GM12878 (cell line): ENCODE data around the gene STK32B. TPM values are rescaled to one million over a fixed set of nuclear protein-coding genes. Genes with fewer than 3 reads are reported as not detected.

ENCODE experiments used
- ATAC-seq: fragments of 200-7000 bp; cut with Tn5 transposase; 3 replicates; pipeline ENCODE4 v1.9.1; 2020; ENCODE audit warnings: mild to moderate bottlenecking, moderate library complexity
- BruUV-seq: library from RNA; stranded (reverse); fragments of 400-500 nt; replicated peaks from 2 replicates; lab custom pipeline; 2021; lab: Mats Ljungman, UMichigan
- CTCF ChIA-PET: fragments of 300-600 bp; sonication (Branson Sonifier 250); formaldehyde crosslinking; extraction: SDS; loops from one replicate; lab custom pipeline; 2021; ENCODE audit warnings: inconsistent platforms; lab: Yijun Ruan, JAX
- POLR2A ChIA-PET: fragments of 350-600 bp; formaldehyde crosslinking; extraction: SDS; loops from one replicate; lab custom pipeline; 2021; ENCODE audit warnings: inconsistent platforms; lab: Charles Lee
- RAD21 ChIA-PET: fragments of 300-600 bp; sonication (Branson Sonifier 250); formaldehyde crosslinking; loops from one replicate; lab custom pipeline; 2023; ENCODE audit warnings: antibody characterized with exemption; ENCODE audit not compliant: unreplicated experiment; lab: Charles Lee
- SMC1A ChIA-PET: fragments of 300-600 bp; sonication (Branson Sonifier 250); formaldehyde crosslinking; loops from one replicate; lab custom pipeline; 2023; ENCODE audit not compliant: unreplicated experiment, uncharacterized antibody; lab: Charles Lee
- DNase-seq: peaks from one replicate; pipeline ENCODE4 v3.0.0-alpha.2; 2011; ENCODE audit warnings: low read depth, low spot score
- FAIRE-seq: peaks from 3 replicates; lab custom pipeline; 2011; peaks lifted over from hg19 to GRCh38; lab: Jason Lieb, UNC
- H2AFZ ChIP-seq: 2 replicates; pipeline ENCODE4 v1.6.0; 2011; ENCODE audit warnings: low read depth, low read length, control low read depth; ENCODE audit not compliant: control insufficient read depth
- H3K27ac ChIP-seq: 2 replicates; pipeline ENCODE4 v1.5.1; 2011; ENCODE audit warnings: control low read depth; ENCODE audit not compliant: control insufficient read depth, insufficient read depth
- H3K27me3 ChIP-seq, 2 experiments: replicated peaks in 1 of 2; 2 replicates each; pipeline versions ENCODE4 v1.6.0 to v1.6.1; 2011; ENCODE audit warnings: low read length in 1 of 2; ENCODE audit not compliant: control insufficient read depth in 2 of 2, insufficient read depth in 2 of 2
- H3K36me3 ChIP-seq, 2 experiments: 2 replicates each; pipeline ENCODE4 v1.5.1; 2011; ENCODE audit warnings: low read length in 1 of 2; ENCODE audit not compliant: control insufficient read depth in 2 of 2, insufficient read depth in 2 of 2
- H3K4me1 ChIP-seq: 2 replicates; pipeline ENCODE4 v1.6.1; 2011; ENCODE audit warnings: mild to moderate bottlenecking, low read length, moderate library complexity, mixed read lengths; ENCODE audit not compliant: control insufficient read depth, insufficient read depth
- H3K4me2 ChIP-seq: 2 replicates; pipeline ENCODE4 v1.6.0; 2011; ENCODE audit warnings: control low read depth; ENCODE audit not compliant: control insufficient read depth, insufficient read depth
- H3K4me3 ChIP-seq: fragments of 200-600 bp; sonication (generic); 2 replicates; pipeline ENCODE4 v1.5.1; 2016
- H3K79me2 ChIP-seq: 2 replicates; pipeline ENCODE4 v1.6.0; 2011; ENCODE audit warnings: low read length; ENCODE audit not compliant: control insufficient read depth, insufficient read depth
- H3K9ac ChIP-seq: 2 replicates; pipeline ENCODE4 v1.8.0; 2011; ENCODE audit warnings: low read length, control low read depth, mixed read lengths; ENCODE audit not compliant: control insufficient read depth, insufficient read depth
- H3K9me3 ChIP-seq: replicated peaks from 3 replicates; pipeline ENCODE4 v1.5.1; 2011; ENCODE audit warnings: mild to moderate bottlenecking, low read length; ENCODE audit not compliant: control insufficient read depth, insufficient read depth
- H4K20me1 ChIP-seq: 2 replicates; pipeline ENCODE4 v1.6.0; 2011; ENCODE audit not compliant: control insufficient read depth, insufficient read depth
- ATF3 ChIP-seq: IDR thresholded peaks from 2 replicates; pipeline ENCODE4 v1.6.1; 2011; ENCODE audit warnings: low read depth, mild to moderate bottlenecking, low read length, moderate library complexity, borderline replicate concordance; ENCODE audit errors: extremely low read depth
- CBFB ChIP-seq: IDR thresholded peaks from 2 replicates; pipeline ENCODE4 v1.6.1; 2016; ENCODE audit warnings: antibody characterized with exemption, low read depth
- E2F4 ChIP-seq: IDR thresholded peaks from 2 replicates; pipeline ENCODE4 v1.6.1; 2012; ENCODE audit warnings: low read depth, low read length, improper control_type of control experiment
- ELK1 ChIP-seq: IDR thresholded peaks from 2 replicates; pipeline ENCODE4 v1.6.1; 2012; ENCODE audit warnings: low read depth, low read length, improper control_type of control experiment
- EZH2 ChIP-seq: IDR thresholded peaks from 2 replicates; pipeline ENCODE4 v1.6.1; 2012; ENCODE audit warnings: low read depth, mild to moderate bottlenecking, control low read depth, inconsistent platforms, low read length, borderline replicate concordance; ENCODE audit not compliant: control insufficient read depth
- MTA2 ChIP-seq: fragments of 450-650 bp; IDR thresholded peaks from 2 replicates; pipeline ENCODE4 v1.6.1; 2016; ENCODE audit warnings: low read depth, mild to moderate bottlenecking, moderate library complexity
- MXI1 ChIP-seq: fragments of 150-350 bp; IDR thresholded peaks from 2 replicates; pipeline ENCODE4 v1.6.1; 2011; ENCODE audit warnings: low read depth, mild to moderate bottlenecking, inconsistent platforms, low read length, improper control_type of control experiment
- MYC ChIP-seq: IDR thresholded peaks from 2 replicates; pipeline ENCODE4 v1.6.1; 2011; ENCODE audit warnings: mild to moderate bottlenecking, low read length, moderate library complexity, inconsistent platforms; ENCODE audit not compliant: insufficient read depth, insufficient replicate concordance, insufficient read length, severe bottlenecking
- NRF1 ChIP-seq: conservative IDR thresholded peaks from 2 replicates; pipeline ENCODE4 v1.6.1; 2011; ENCODE audit warnings: mild to moderate bottlenecking, low read depth, low read length, improper control_type of control experiment
- PKNOX1 ChIP-seq: fragments of 450-650 bp; IDR thresholded peaks from 2 replicates; pipeline ENCODE4 v1.6.1; 2016; ENCODE audit warnings: mild to moderate bottlenecking
- RAD21 ChIP-seq: IDR thresholded peaks from 2 replicates; pipeline ENCODE4 v1.6.1; 2011; ENCODE audit warnings: mild to moderate bottlenecking, low read depth, low read length, moderate library complexity; ENCODE audit not compliant: insufficient read depth
- SKIL ChIP-seq: fragments of 450-650 bp; IDR thresholded peaks from 2 replicates; pipeline ENCODE4 v1.6.1; 2017; ENCODE audit warnings: mild to moderate bottlenecking, low read depth, inconsistent platforms; ENCODE audit not compliant: poor library complexity, severe bottlenecking
- TAF1 ChIP-seq: IDR thresholded peaks from 2 replicates; pipeline ENCODE4 v1.6.1; 2011; ENCODE audit warnings: mild to moderate bottlenecking, low read depth, low read length, borderline replicate concordance
- TCF7 ChIP-seq: IDR thresholded peaks from 2 replicates; pipeline ENCODE4 v1.6.1; 2014; ENCODE audit warnings: antibody characterized with exemption, borderline replicate concordance
- ZNF217 ChIP-seq: fragments of 450-650 bp; IDR thresholded peaks from 2 replicates; pipeline ENCODE4 v1.6.1; 2017; ENCODE audit warnings: antibody characterized with exemption, mild to moderate bottlenecking
- WGBS: methylation state at CpG from one replicate; pipeline ENCODE4 v1.1.6; 2016; ENCODE audit warnings: low lambda C conversion rate; ENCODE audit not compliant: insufficient replicate concordance, insufficient coverage; ENCODE audit errors: missing lambda C conversion rate; 5-methylcytosine and 5-hydroxymethylcytosine counted together
- in situ Hi-C: fragments of 300-500 bp; cut with MboI; formaldehyde crosslinking; loops from 9 replicates; pipeline ENCODE4 v1.14.3; 2018; ENCODE audit warnings: mixed read lengths
- intact Hi-C: fragments of 100-400 bp; cut with micrococcal nuclease; formaldehyde crosslinking; loops from one replicate; pipeline ENCODE4 v1.14.2; 2022; ENCODE audit not compliant: unreplicated experiment
- polyA plus RNA-seq, 11 experiments: library from polyadenylated mRNA; depleted of rRNA in 4 of 11; unstranded in 6 of 11; stranded (reverse) in 5 of 11; fragments of >200 nt; fragmentation: Nextera tagmentation in 4 of 11; fragmentation: Illumina TruSeq in 1 of 11; extraction: Ambion mirVana in 4 of 11; extraction: Trizol in 1 of 11; gene quantifications; 1 replicate in 1 of 11; 2 replicates in 10 of 11; pipeline versions ENCODE4 v1.2.1 to v1.2.3, GENCODE V29; 2011 to 2016; ENCODE audit warnings: inconsistent platforms in 2 of 11, missing spikeins in 2 of 11, low read depth in 1 of 11
- total RNA-seq, 4 experiments: library from RNA; depleted of rRNA in 3 of 4; stranded (reverse); fragments of >200 nt in 3 of 4; fragmentation: Illumina TruSeq in 1 of 4; extraction: Trizol in 1 of 4; gene quantifications; 2 replicates each; pipeline versions ENCODE4 v1.2.1 to v1.2.3, GENCODE V29; 2013 to 2021
- TF ChIP-seq, protein P1 (sequence below): fragments of 450-650 bp; IDR thresholded peaks from 2 replicates; pipeline ENCODE4 v1.6.1; 2017; ENCODE audit warnings: low read depth, mild to moderate bottlenecking, moderate library complexity

The STK32B gene
- total and polyA plus RNA-seq, 10 of the 15 experiments (the other 5 are each of a cell fraction or from before 2014, with no cell fraction given) = 0.04 to 0.12 (median 0.08) TPM; not detected in 7

DNA sequence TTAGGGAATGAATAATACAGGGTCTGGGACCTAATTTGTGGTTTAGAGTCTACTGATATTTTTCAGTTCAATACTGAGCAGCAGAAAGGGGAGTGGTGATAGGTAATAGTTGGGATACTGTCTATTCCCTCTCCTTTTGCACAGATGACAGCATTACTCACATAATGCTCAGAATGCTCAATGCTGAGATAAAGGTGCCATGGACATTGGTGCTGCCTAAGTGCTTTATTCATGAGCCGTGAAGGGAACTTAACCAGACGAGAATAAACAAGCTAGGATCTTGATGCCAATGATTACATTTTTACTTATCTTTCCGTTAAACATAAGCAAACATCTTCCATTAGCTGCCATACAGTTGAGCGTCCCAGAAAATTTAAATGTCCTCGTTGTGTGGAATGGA is 75.6 kb downstream of the STK32B start:
- in situ Hi-C loops (no loop called here), intact Hi-C loops (no loop called here)
- RAD21 ChIA-PET = no interaction called here
- ATAC-seq (no peak), FAIRE-seq (no peak), DNase-seq (no peak)
- H3K27ac ChIP-seq = no peak overlapping the region
- no TSS peak for BruUV-seq
- WGBS = 33% methylated on average over 5 of the region's 5 CpGs
- TF ChIP-seq RAD21 (no peak), CBFB (no peak), ZNF217 (no peak), TCF7 (no peak), MYC (no peak), NRF1 (no peak), ATF3 (no peak), EZH2 (no peak), ELK1 (no peak), SKIL (no peak), PKNOX1 (no peak), MXI1 (no peak), MTA2 (no peak), E2F4 (no peak), TAF1 (no peak)
- TF ChIP-seq, protein P1, sequence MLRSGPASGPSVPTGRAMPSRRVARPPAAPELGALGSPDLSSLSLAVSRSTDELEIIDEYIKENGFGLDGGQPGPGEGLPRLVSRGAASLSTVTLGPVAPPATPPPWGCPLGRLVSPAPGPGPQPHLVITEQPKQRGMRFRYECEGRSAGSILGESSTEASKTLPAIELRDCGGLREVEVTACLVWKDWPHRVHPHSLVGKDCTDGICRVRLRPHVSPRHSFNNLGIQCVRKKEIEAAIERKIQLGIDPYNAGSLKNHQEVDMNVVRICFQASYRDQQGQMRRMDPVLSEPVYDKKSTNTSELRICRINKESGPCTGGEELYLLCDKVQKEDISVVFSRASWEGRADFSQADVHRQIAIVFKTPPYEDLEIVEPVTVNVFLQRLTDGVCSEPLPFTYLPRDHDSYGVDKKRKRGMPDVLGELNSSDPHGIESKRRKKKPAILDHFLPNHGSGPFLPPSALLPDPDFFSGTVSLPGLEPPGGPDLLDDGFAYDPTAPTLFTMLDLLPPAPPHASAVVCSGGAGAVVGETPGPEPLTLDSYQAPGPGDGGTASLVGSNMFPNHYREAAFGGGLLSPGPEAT = no peak
- SMC1A ChIA-PET = no interaction called here
- no peaks in the 10 kb centered on the region for H4K20me1 ChIP-seq
- CTCF ChIA-PET = no interaction called here
- H3K4me3 ChIP-seq = no peak overlapping the region
- H3K79me2 ChIP-seq = no peaks in the 10 kb centered on the region
- no peaks in the 10 kb centered on the region for H3K4me1 ChIP-seq
- no peak overlapping the region for H3K9ac ChIP-seq
- no peaks in the 10 kb centered on the region for H3K27me3 ChIP-seq
- no peaks in the 10 kb centered on the region for H3K9me3 ChIP-seq
- no peaks in the 10 kb centered on the region for H3K36me3 ChIP-seq
- H3K4me2 ChIP-seq = no peak overlapping the region
- no peak overlapping the region for H2AFZ ChIP-seq
- POLR2A ChIA-PET = no interaction called here
